Measurements from ENCODE around the gene PIK3AP1.

Gene PIK3AP1

DNA sequence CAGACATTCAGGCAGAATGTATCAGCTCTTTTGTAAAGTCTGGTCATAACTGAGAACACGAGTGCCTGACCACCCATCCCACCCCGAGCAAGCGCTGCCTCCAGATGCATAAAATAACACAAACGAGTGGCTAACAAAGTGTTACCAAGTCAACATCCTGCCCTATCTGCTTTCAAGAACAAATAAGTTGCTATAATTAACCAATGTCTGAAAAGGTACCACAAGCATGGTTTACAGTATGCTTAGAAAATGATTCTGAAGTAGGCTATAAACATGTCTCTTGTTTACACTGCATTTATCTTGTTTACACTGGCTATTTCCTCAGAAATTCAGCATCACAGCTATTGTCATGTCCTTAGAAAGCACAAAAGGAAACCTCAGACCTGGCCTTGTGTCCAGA lies 49.5 kb downstream of the PIK3AP1 start:
- no peak for DNase-seq

DNA sequence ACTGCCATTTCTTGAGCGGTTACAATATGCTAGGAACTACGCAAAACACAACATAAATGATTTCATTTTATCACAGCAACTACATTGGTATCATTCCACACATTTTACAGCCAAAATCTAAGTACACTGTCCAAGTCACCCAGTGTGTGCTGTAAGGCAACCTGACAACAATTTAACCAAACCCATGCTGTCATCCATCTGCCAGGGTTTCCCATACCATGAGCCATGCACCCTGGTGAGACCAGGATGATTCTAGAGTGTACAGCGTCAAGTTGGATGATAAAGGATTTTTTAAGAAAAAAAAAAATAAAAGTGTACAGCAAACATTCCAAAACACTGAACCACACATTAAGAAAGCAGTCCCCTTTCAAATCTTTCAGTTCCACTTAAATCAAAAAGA lies 52.9 kb downstream of the PIK3AP1 start:
- DNase-seq, result no peak

DNA sequence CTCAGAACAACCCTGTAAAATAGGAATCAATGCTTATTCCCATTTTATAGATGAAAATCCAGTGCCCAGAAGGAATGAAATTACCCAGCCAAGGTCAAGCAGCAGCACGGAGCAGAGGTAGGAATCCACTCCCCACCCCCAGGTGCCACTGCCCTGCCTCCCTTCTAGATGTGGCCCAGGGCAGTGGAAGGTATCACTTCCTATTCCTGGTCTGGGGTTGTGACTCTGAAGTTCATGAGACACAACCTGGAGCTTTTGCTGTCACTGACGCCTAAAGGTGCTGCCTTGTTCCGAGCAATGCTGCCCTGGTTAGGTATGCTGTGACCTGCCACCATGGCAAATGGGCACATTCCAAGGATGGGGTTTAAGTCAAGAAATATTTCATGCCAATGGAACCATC lies 53.6 kb downstream of the PIK3AP1 start:
- no peak for DNase-seq

DNA sequence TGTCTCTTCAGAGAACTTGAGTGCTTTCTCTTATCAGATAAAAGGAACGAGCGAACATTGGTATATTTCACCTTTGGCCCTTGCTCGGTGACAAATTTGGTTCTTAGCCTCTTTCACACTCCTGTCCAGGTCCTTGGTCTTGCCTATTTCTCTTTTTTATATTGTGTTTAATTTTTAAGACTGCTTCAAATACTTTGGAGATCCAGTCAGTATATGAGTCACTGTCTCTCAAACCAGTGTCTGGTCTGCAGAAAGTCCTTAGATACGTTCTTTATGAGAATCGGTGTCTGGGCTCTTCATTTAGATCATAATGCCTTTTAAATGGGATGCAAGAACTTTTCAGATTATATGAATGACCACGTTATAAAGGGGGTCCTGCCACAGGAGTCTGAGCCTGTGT lies 55.0 kb downstream of the PIK3AP1 start:
- DNase-seq, result no peak

- no peak for DNase-seq
Observed at GRCh38 chr10:96664563-96664962, 55.8 kb downstream of the PIK3AP1 start.

DNA sequence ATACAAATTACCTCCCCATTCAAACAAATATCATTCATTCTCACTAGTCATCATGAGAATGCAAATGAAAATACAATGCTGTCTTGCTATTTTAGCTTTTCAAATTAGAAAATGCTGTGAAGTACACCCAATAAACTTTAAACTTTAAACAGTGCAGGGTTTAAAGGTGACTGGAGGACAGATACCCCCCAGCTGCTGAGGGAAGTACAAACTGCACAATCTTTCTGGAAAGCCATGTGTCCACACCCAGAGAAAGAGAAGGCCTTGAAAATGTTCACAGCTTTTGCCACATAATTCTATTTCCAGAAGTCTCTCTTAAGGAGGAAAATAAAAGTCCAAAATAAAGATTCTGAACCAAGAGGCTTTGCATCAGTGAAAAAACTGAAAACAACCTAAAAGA lies 56.5 kb downstream of the PIK3AP1 start:
- no peak for DNase-seq

DNA sequence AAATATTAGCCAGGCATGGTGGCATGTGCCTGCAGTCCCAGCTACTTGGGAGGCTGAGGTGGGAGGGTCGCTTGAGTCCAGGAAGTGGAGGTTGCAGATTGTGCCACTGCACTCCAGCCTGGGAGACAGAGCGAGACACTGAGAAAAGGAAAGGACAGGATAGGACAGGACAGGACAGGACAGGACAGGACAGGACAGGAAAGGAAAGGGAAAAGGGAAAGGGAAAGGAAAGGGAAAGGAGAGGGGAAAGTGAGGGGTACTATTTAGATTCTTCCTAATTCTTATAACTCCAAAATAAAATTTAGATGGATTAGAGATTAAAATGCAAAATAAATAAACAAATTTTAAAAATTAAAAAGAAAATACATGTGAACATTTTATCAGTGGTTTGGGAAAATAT lies 58.7 kb downstream of the PIK3AP1 start:
- DNase-seq, result no peak

DNA sequence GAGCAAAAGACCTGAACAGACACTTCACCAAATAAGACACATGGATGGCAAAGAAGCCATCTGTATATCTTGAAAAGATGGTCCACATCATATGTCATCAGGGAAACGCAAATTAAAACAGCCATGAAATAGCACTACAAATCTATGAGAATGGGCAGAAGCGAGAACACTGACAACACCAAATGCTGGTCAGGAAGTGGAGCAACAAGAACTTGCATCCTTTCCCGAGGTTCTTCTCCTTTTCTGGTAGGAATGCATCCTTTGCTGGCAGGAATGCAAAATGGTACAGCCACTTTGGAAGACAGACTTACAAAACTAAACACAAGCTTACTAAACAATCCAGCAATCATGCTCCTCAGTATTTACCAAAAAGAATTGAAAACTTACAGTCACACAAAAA lies 60.0 kb downstream of the PIK3AP1 start:
- DNase-seq, result no peak

GRCh38 chr10:96658844-96659243 lies 61.5 kb downstream of the PIK3AP1 start:
- no peak for DNase-seq

- DNase-seq, result no peak
Observed at GRCh38 chr10:96657385-96657784, 62.9 kb downstream of the PIK3AP1 start.

DNA sequence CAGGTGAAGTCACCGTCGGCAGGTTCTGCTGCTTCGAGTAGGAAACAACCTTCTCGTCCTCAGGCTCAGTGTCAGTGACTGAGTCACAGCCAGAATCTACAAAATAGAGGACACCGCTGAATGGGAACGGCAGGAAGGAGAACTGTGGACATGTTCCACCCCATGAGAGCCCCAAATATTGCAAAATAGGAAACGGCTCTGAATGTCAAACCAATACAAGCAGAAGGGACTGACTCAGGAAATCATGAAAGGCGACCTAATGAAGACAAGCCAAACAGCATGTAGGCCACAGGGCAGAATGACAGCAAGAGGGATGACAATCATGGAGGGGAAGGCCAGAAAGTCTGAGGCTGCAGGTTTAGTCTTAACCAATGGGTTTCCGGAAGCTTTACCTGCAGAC lies 63.5 kb downstream of the PIK3AP1 start:
- no peak for DNase-seq

- DNase-seq, result no peak
Observed at GRCh38 chr10:96656198-96656577, 64.1 kb downstream of the PIK3AP1 start.

GRCh38 chr10:96655461-96656197 lies 64.7 kb downstream of the PIK3AP1 start:
- no peak for DNase-seq

DNA sequence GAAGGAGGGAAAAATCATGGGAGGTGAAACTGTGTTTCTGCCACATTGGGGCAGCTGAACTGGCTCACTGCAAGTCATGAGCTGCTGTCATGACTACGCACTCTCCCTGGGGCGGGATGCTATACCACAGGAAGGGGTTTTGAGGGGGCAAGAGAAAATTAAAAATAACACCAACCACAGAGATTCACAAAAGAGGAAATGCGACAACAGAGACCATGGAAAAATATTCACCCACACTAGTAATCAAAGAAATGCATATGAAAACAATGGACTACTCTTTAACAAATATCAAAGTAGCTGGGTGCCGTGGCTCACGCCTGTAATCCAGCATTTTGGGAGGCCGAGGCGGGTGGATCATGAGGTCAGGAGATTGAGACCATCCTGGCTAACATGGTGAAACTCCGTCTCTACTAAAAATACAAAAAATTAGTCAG lies 68.3 kb downstream of the PIK3AP1 start:
- DNase-seq, result no peak

DNA sequence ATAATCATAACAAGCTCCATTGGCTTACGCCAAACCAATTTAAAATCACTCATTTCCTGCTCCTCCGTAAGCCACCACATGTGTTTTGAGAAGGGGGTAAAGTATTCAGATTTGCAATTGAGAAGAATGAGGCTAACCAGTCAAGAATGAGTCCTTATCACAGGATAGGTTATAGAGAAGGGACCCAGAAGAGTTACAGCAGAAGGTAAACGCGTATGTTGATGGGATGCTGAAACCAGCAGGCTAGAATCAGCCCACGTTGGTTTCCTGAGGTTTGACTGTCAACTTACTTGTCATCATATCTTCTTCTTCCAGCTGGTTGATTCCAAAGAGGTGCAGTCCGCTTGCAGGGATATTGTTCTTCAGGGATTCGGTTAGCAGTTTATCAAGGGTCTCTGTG lies 69.4 kb downstream of the PIK3AP1 start:
- no peak for DNase-seq

DNA sequence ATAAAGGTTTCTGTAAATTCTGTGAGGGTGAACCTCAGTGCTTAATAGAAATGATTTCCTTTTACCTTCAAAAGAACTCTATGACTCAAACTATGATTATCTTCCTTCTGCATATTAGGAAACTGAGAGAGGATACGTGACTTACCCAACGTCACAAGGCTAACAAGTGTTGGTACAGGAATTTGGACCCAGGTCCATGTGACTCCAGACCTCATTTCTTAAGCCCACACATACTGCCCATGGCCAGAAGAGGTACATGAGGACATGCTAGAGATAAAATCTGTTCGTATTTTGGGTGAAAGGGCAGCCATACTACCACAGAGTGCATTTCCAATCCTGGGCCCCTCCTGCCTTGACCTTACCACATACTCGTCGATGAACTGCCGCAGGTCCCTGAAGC lies 72.0 kb downstream of the PIK3AP1 start:
- DNase-seq, result no peak

- DNase-seq, result no peak
Observed at GRCh38 chr10:96647466-96647865, 72.8 kb downstream of the PIK3AP1 start.

DNA sequence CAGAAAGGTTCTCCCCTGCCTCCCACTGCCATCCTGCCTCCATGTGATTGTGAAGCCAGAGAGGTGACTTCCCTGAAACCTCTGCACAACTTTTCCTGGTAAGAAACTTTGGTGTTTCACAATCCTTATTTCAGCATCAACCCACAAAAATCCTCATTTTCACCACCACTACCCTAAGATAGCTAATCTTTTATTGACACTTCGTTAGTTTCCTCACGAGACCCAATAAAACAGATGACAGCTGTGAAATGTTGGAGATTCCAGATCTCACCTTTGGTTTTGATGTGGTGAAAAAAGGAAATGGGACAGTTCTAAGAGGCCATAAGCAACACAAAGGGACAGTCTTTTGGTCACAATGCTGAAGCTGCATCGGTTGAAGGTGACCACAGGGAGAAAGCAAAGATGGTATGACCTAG lies 73.6 kb downstream of the PIK3AP1 start:
- no peak for DNase-seq

DNA sequence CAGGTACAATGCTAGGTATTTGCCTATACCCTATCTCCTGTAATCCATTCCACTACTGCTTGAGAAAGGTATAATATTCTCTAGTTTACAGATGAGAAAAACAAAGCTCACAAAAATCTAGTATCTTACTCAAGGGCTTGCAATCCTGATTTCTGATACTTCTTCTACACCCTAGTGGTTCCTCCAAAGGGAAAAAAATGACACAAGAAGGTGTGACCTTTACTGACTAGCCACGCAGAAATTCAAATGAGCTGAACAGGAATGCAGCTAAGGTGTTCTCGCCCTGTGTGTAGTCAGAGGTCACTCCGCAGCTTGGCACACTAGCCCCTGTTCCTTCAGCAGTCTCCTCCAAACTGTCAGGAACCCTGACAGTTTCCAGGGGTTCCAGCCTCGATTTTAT lies 74.0 kb downstream of the PIK3AP1 start:
- DNase-seq, result no peak

DNA sequence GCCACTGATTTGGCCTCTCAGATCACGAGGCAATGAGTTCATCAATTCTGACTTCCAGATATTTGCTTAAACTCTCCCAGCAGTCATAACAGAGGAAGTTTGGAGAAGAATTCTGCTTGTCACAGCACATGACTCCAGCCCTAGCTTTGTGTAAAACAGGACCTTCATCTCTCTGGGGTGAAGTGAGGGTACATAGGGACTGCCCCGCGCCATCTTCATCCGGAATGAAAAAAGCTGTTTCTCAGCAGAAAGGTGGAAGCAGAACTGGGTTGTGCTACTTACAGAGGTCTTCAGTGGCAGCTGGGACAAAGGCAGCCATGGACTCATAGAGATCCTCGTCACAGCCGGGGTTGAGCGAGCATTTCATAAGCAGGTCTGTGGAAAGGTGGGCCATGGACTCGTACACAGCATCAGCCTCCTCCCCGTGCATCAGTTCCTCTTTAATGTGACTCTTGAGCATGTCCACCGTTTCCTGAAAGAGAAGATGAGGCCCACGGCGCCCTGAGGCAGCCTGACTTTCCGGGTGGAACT lies 75.1 kb downstream of the PIK3AP1 start:
- no peak for DNase-seq

- no peak for DNase-seq
Observed at GRCh38 chr10:96643920-96644319, 76.4 kb downstream of the PIK3AP1 start.

DNA sequence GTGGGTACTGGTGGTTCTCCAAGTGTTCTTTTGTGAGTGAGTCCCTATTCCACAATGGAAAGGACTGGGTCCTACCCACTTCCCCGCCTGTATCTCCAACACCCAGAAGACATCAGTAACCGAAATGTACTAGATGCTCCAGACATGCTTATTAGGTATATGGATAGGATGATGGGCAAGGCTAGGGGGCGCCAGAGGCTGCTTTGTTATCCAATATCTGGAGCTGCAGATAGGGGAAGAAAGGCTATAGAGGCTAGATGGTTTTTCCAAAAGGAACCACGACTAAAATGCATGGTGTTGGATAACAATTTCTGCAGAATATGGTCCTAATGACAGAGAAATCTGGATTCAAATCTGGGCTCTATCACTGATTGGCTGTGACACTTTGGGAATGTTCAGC lies 77.3 kb downstream of the PIK3AP1 start:
- peak; percentile 33 for DNase-seq

DNA sequence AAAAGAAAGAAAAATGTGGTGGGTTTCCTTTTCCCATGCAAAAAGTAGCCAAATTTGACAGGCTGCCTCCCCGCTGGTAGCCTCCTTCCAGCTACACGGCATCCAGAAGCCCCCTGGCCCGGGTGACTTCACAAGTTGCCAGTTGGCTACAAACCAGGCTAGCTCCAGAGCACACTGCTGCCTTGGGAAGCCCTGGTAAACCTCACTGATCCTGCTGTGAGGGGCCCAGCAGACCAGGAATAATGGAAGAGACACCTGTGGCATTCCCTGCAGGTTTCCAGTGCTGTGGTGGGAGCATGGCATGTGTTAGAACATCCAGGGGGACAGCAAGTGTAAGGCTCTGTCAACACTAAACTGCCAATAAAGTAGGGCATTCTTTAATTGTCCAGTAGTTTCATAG lies 77.8 kb downstream of the PIK3AP1 start:
- no peak for DNase-seq

GRCh38 chr10:96641396-96642295 lies 78.7 kb downstream of the PIK3AP1 start:
- DNase-seq, result no peak
